Raji (cell line): ENCODE measurements around the gene CCDC106.

Source experiments
- POLR2A ChIP-seq: IDR thresholded peaks from 2 replicates; pipeline ENCODE4 v1.6.1; 2011; ENCODE audit warnings: low read depth, low read length, control low read depth; ENCODE audit not compliant: insufficient read depth

The CCDC106 gene

DNA sequence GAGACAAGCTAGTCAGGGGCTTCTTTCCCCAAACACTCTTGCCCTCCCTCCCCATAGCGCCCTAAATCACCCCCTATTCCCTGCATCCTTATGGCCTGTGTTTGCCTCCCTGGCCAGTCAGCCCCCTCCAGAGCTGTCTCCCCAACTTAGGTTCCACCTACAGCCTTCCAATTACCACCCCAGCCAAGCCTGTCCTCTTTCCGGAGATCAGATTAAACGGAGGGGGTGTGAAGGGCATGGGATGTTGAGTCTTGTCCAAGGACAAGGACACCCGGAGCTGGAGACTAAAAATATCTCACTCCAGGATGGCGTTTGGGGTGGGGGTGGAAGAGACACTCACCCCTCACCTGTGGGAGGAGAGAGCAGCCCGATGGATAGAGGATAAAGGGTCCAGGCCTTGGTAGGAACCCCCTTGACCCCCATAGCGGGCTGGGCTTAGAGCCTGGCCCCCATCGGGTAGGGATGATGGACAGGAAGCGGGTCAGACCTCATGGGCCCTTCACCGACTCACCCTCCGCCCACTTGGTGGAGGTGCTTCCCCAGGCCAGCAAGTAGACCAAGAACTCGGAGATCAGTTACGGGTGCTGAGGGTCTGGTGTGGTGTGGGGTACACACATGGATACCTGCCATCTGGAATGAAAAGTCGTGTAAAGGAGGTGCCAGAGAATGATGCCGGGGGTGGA, 36.6 kb upstream of the CCDC106 start:
- TF ChIP-seq POLR2A = no peak

DNA sequence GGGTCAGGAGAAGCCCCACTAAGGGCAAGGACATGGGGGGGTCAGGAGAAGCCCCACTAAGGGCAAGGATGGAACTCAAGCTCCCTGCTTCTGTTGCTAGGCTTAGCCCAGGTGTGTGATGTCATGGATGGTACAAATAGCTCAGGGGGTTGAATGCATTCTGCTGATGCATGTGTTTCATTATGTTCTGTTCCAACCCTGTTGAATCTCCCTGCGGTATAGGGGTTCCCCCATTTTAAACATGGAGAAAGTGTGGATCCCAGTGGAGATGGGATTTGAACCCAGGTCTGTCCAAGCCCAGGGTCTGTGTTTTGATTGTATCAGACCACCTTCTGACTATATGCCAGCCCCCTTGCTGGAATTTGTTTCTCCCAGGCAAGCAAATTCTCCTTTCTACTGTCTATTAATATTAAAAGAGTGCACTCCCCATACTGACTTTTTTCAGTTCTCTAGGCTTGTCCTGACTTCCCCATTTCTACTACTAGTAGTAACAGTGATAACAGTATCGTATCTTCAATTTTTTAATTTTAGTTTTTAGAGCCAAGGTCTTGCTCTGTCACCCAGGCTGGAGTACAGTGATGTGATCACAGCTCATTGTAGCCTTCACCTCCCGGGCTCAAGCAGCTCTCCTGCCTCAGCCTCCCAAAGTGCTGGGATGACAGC, 35.9 kb upstream of the CCDC106 start:
- no peak for TF ChIP-seq POLR2A

DNA sequence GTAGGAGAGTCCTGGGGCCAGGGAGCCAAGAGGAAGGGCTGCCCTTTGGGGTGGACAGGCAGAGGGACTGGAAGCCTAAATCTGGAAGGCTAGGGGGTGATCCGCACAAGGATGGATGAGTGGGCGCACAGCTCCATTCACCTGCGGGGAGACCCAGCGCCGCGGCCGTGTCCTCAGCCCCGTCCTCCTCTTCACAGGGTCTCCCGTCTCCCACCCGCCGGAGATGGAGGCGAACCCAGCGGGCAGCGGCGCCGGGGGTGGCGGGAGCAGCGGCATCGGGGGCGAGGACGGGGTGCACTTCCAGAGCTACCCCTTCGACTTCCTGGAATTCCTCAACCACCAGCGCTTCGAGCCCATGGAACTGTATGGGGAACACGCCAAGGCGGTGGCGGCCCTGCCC, 34.6 kb upstream of the CCDC106 start:
- TF ChIP-seq POLR2A = no peak

DNA sequence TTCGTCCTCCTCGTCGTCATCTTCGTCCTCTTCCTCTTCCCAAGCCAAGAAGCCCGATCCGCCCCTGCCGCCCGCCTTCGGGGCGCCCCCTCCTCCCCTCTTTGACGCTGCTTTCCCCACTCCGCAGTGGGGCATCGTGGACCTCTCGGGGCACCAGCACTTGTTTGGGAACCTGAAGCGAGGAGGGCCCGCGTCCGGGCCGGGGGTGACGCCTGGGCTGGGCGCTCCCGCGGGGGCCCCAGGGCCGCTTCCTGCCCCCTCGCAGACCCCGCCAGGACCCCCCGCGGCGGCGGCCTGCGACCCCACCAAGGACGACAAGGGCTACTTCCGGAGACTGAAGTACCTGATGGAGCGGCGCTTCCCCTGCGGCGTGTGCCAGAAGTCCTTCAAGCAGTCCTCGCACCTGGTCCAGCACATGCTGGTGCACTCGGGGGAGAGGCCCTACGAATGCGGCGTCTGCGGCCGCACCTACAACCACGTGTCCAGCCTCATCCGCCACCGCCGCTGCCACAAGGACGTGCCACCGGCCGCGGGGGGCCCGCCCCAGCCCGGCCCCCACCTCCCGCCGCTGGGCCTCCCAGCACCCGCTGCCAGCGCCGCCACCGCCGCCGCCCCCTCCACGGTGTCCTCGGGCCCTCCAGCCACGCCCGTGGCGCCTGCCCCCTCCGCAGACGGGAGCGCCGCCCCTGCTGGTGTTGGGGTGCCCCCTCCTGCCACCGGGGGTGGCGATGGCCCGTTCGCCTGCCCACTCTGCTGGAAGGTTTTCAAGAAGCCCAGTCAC, 33.9 kb upstream of the CCDC106 start:
- TF ChIP-seq POLR2A = no peak

DNA sequence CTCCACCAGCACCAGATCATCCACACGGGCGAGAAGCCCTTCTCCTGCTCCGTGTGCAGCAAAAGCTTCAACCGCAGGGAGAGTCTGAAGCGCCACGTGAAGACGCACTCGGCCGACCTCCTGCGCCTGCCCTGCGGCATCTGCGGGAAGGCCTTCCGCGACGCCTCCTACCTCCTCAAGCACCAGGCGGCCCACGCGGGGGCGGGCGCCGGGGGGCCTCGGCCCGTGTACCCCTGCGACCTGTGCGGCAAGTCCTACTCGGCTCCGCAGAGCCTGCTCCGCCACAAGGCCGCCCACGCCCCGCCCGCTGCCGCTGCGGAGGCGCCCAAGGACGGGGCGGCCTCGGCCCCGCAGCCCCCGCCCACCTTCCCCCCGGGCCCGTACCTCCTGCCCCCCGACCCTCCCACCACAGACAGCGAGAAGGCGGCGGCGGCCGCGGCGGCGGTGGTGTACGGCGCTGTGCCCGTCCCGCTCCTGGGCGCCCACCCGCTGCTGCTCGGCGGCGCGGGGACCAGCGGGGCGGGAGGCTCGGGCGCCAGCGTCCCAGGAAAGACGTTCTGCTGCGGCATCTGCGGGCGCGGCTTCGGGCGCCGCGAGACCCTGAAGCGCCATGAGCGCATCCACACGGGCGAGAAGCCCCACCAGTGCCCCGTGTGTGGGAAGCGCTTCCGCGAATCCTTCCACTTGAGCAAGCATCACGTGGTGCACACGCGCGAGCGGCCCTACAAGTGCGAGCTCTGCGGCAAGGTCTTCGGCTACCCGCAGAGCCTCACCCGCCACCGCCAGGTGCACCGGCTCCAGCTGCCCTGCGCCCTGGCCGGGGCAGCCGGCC, 33.1 kb upstream of the CCDC106 start:
- no peak for TF ChIP-seq POLR2A

DNA sequence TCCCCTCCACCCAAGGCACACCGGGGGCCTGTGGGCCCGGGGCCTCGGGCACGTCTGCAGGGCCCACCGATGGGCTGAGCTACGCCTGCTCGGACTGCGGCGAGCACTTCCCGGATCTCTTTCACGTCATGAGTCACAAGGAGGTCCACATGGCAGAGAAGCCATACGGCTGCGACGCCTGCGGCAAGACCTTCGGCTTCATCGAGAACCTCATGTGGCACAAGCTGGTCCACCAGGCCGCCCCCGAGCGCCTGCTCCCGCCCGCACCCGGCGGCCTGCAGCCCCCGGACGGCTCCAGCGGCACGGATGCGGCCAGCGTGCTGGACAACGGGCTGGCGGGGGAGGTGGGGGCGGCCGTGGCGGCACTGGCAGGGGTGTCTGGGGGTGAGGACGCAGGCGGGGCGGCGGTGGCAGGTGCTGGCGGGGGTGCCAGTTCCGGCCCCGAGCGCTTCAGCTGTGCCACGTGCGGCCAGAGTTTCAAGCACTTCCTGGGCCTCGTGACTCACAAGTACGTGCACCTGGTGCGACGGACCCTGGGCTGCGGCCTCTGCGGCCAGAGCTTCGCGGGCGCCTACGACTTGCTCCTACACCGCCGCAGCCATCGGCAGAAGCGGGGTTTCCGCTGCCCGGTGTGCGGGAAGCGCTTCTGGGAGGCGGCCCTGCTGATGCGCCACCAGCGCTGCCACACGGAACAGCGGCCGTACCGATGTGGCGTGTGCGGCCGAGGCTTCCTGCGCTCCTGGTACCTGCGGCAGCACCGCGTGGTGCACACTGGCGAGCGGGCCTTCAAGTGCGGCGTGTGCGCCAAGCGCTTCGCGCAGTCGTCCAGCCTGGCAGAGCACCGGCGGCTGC, 32.2 kb upstream of the CCDC106 start:
- TF ChIP-seq POLR2A = no peak

DNA sequence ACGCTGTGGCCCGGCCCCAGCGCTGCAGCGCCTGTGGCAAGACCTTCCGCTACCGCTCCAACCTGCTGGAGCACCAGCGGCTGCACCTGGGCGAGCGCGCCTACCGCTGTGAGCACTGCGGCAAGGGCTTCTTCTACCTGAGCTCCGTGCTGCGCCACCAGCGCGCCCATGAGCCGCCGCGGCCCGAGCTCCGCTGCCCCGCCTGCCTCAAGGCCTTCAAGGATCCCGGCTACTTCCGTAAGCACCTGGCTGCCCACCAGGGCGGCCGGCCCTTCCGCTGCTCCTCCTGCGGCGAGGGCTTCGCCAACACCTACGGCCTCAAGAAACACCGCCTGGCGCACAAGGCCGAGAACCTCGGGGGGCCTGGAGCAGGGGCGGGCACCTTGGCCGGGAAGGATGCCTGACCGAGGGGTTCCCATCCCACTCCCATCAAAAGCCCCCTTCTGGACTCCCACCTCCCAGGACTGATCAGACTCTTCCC, 31.6 kb upstream of the CCDC106 start:
- TF ChIP-seq POLR2A = no peak

DNA sequence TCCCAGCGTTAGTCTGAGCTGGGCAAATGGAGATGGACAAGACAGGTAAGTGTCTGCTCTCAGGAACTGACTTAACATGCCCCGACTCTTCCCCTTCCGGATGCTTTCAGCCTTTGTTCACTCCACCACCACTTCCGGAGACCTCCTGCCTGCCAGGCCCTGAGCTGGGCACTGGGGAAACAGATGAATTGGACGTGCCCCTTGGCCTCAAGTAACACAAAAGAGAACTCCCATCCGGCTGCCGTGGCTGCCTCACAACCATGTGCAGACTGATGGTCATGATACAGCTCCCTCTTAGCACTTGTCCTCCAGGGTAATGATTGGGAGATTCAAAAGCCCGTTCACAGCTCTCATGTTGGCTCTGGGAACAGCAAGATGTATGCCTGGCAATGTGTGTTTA, 30.6 kb upstream of the CCDC106 start:
- TF ChIP-seq POLR2A = no peak

DNA sequence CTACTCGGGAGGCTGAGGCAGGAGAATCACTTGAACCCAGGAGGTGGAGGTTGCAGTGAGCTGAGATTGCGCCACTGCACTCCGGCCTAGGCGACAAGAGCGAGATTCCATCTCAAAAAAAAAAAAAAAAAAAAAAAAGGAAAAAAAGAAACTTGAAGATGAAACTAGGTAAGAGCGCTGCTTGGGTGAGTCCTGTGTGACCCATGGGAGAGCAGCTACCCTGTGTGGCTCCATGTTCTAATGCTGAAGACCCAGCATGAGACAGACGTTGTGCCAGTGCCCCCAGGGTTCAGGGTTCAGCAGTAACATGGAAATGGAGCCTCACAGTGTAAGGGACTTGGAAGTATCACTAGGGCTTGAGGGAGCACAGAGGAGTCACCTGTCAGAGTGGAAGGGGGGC, 29.6 kb upstream of the CCDC106 start:
- no peak for TF ChIP-seq POLR2A

DNA sequence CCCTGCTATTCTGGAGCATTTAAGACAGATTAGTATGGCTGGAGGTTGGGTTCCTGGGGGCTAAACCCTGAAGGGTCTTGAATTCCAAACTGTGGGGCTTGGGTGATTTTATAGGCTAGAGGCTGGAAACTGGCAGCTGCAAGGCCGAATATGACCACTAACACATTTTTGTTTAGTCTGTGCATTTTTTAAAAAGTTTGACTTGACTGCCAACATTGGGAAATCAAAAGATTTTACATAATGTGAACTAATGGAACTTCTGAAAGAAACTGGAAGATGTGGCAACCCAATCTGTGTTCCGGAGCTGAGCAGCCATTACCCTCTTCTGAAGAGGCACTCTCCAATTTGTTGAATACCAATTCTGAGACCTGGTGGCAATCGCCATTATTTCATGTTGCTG, 28.7 kb upstream of the CCDC106 start:
- no peak for TF ChIP-seq POLR2A

DNA sequence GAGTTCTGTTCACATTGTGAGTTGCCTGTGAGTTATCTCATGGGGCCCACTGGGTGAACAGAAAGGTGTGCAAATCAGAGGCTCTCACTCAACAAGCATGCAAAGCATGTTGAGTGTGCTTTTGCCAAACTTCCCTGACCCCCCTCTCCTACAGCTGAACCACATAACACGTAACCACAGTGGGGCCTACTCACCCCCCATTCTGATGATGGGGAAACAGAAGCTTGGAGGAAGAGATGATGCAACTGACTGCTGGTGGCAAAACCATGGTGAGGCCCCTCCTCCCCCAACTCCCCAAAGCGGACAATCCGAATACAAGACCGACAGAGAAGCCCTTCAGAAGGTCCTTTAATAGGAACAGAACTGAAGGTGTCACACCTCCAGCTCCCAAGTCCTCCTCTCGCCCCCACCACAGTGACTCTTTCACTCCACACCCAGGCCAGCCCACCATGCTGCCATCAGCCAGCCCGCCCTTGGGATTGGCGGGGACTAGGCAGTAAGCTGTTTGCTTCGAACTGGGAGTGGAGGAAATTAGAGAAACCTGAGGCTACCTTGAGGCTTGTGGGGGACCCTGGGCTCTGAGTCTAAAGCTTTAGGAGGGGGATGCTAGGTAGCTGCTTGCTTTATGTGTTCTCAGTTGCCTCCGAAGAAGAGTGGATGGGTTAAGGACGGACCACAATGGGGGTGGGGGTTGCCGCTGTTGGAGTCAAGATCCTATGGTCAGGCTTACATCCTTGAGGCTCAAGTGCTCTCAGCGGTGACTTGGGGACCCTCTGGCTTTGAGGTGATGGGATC, 27.4 kb upstream of the CCDC106 start:
- no peak for TF ChIP-seq POLR2A

DNA sequence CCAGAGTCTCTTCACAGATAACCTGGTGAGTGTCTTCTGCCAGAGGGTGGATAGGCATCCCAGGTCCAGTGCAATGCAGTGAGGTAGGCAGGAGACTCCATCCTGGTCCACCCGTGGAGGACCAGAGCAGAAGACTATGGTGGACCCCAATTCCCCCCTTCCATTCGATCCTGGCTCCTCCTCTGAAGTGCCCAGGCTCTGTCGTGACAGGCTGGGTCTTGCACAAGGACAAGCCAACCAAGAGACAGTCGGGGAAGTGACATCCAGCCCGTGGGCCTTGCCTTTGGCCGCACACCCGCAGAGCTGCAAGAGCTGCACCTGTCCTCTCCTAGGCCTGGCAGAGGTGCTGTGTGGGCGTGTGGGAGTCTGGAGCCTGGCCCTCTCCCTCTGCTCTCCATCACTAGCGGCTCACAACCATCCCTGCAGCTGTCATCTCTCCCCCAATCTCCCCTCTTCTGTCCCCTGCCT, 26.8 kb upstream of the CCDC106 start:
- no peak for TF ChIP-seq POLR2A

DNA sequence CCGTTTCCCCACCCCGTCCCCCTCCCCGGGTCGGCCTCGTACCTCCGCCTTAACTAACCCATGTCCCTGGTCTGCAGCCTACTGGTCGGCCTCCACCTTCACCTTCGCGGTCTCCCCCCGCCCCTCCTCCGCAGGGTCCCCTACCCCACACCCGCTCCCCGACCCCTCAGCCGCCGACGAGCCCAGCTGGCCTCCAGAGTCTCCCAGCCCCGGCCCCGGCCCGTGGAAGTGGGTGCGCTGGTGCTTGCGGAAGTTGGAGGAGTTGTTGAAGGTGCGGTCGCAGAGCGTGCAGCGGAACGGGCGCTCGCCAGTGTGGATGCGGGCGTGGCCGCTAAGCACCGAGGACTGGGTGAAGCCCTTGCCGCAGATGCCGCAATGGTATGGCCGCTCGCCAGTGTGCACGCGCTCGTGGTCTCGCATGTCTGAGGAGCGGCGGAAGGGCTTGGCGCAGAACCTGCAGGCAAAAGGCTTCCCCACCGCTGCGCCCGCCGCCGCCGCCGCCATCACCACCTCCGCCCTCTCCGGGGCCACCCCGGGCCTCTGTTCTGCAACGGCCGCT, 26.3 kb upstream of the CCDC106 start:
- no peak for TF ChIP-seq POLR2A
